Stomach smooth muscle (tissue), 2 donors: ENCODE measurements around the gene TRIO.

ENCODE experiments used
- H3K27ac ChIP-seq: one replicate; pipeline ENCODE4 v1.7.0; 2013; ENCODE audit warnings: mild to moderate bottlenecking, low read length, inconsistent platforms
- H3K27me3 ChIP-seq, 2 donors: one replicate each; pipeline ENCODE4 v1.7.0; 2013; ENCODE audit warnings: low read length in 2 of 2; ENCODE audit not compliant: insufficient read depth in 2 of 2, control insufficient read depth in 1 of 2
- H3K36me3 ChIP-seq, 2 donors: one replicate each; pipeline ENCODE4 v1.7.0; 2013; ENCODE audit warnings: low read length in 2 of 2; ENCODE audit not compliant: control insufficient read depth in 2 of 2, insufficient read depth in 2 of 2
- H3K4me1 ChIP-seq: one replicate; pipeline ENCODE4 v1.7.0; 2013; ENCODE audit warnings: low read length; ENCODE audit not compliant: control insufficient read depth, insufficient read depth
- H3K4me3 ChIP-seq, 2 donors: one replicate each; pipeline ENCODE4 v1.7.0; 2013; ENCODE audit warnings: low read length in 2 of 2
- H3K9ac ChIP-seq, 2 donors: one replicate each; pipeline ENCODE4 v1.7.0; 2013; ENCODE audit warnings: low read length in 2 of 2, mild to moderate bottlenecking in 1 of 2
- H3K9me3 ChIP-seq, 2 donors: one replicate each; pipeline ENCODE4 v1.7.0; 2013; ENCODE audit warnings: low read length in 2 of 2; ENCODE audit not compliant: control insufficient read depth in 2 of 2
- donor health status: healthy.
- donor health status: Pancreatic carcinoma.

The TRIO gene

DNA sequence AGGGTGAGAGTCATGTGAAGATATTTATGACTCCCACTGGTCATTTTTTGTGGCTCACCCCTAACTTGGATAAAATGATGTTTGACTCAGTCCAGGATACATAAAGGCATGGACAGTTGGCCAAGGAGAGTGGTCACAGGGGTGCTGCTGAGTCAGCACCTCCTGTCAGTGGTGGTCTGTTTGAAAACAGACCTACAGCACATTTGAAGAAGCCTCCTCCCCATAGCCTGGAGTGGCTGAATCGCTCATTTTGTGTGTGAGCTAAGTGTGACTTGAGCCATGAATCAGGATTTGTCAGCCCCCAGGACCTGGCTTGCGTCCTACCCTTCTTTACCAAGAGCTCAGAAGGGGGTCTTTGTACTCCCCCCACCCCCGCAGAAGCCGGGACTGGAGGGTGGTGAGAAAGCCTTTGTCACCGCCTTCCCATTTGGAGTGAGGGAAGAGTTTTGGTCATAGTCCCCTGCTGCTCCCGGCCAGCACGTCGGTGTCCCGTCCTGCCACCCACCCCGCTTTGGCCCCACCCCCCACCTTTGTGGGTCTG lies 35.6 kb downstream of the TRIO start:
- Histone ChIP-seq H3K36me3 (no peaks in the 10 kb centered on the region), H3K27ac (no peak overlapping the region)

DNA sequence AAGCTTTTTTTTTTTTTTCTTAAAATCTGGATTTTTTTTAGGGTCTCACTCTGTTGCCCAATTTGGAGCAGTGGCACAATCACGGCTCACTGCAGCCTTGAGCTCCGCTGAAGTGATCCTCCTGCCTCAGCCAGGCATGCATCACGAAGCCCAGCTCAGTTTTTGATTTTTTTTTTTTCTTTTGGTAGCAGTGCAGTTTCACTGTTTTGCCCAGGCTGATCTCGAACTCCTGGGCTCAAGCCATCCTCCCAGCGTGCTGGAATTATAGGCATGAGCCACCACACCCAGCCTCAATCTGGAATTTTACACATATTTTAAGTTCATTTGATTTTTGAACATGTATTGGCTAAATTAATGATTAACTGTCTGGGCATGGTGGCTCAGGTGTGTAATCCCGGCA lies 36.3 kb downstream of the TRIO start:
- no peaks in the 10 kb centered on the region for H3K27me3 ChIP-seq
- peaks cover 29% of the 10 kb centered on the region for H3K4me1 ChIP-seq
- no peak overlapping the region for H3K4me3 ChIP-seq
- no peaks in the 10 kb centered on the region for H3K36me3 ChIP-seq
- peak overlapping the region in 1 of 2 donors; percentile 13 for H3K9ac ChIP-seq
- H3K9me3 ChIP-seq: no peaks in the 10 kb centered on the region
- no peak overlapping the region for H3K27ac ChIP-seq

More for the DNA sequence above, 35.6 kb downstream of the TRIO start:
- Histone ChIP-seq H3K27me3 (no peaks in the 10 kb centered on the region), H3K4me3 (no peak overlapping the region), H3K9me3 (no peaks in the 10 kb centered on the region), H3K9ac (no peak overlapping the region), H3K4me1 (peaks cover 29% of the 10 kb centered on the region)

GRCh38 chr5:14180437-14180836 lies 37.3 kb downstream of the TRIO start:
- Histone ChIP-seq H3K27me3 (no peaks in the 10 kb centered on the region), H3K36me3 (no peaks in the 10 kb centered on the region), H3K9ac (no peak overlapping the region), H3K27ac (no peak overlapping the region), H3K4me1 (peaks cover 33% of the 10 kb centered on the region), H3K9me3 (no peaks in the 10 kb centered on the region), H3K4me3 (no peak overlapping the region)

- H3K36me3 ChIP-seq: no peaks in the 10 kb centered on the region
- no peaks in the 10 kb centered on the region for H3K27me3 ChIP-seq
- H3K9ac ChIP-seq: no peak overlapping the region
- no peaks in the 10 kb centered on the region for H3K9me3 ChIP-seq
- peak overlapping the region; percentile 98 for H3K27ac ChIP-seq
- no peak overlapping the region for H3K4me3 ChIP-seq
- peaks cover 41% of the 10 kb centered on the region for H3K4me1 ChIP-seq
Measured at GRCh38 chr5:14181299-14181968, 38.3 kb downstream of the TRIO start.

GRCh38 chr5:14182761-14183160 lies 39.6 kb downstream of the TRIO start:
- Histone ChIP-seq H3K36me3 (no peaks in the 10 kb centered on the region), H3K9me3 (no peaks in the 10 kb centered on the region), H3K27me3 (no peaks in the 10 kb centered on the region), H3K4me3 (peak overlapping the region in 1 of 2 donors; percentile 16), H3K9ac (peak overlapping the region; percentile 51 to 73), H3K4me1 (peaks cover 47% of the 10 kb centered on the region), H3K27ac (peak overlapping the region; percentile 98)

DNA sequence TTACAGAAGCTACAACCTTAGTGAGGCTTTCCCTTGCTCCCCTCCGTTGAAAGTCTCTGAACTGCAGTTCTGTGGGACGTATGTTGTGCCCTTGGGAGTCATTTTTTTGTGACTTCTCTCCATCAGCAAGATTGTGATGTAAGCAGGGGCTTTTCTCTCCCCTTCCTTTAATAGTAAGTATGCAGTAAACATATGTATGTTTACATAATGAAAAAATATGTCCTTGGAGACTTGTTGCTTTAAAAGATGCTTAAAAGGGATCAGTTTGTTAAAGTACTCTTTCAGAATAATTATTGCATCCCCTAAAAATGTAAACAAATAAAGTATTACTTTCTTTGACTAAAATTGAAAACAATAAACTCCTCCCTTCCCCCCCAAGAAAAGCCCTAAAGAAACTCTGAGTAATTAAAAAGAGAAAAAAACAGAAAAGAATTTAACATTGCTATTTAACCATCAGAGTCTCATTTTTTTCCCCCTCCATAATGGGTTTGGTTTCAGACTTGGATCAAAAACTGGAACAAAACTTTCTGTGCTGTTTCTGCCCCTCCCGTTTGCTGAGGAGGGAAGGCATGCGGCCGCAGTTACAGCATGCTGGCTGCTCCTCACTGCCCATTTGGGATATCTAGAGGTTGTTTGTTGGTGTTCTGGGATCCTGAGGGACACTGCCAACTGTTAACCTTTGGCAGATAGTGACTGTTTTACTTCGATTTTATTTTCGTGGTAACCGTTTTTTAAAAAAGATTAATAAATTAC lies 40.2 kb downstream of the TRIO start:
- Histone ChIP-seq H3K27ac (peak overlapping the region; percentile 98), H3K27me3 (no peaks in the 10 kb centered on the region), H3K9ac (peak overlapping the region; percentile 69 to 73), H3K36me3 (no peaks in the 10 kb centered on the region), H3K4me3 (peak overlapping the region; percentile 51 to 67), H3K9me3 (no peaks in the 10 kb centered on the region), H3K4me1 (peaks cover 47% of the 10 kb centered on the region)

DNA sequence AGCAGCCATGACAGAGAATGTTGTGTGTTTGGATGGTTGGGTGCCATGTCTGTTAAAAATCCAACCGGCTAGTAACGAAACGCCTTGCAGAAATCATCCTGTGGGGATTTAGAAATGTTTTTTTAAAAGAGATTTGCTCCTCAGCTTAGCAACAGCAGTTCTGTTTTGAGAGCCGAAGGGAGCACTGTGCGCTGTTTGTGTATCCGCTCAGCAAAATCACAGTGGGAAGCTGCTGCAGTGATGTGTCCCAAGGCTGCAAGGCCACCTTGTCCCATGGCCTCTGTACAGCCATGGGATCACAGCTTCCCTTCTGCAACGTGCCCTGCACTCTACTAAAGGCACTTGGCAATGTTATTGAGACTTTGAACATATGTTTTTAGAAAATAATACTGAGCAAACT lies 40.9 kb downstream of the TRIO start:
- H3K9me3 ChIP-seq: no peaks in the 10 kb centered on the region
- H3K27ac ChIP-seq: peak overlapping the region; percentile 98
- peak overlapping the region; percentile 69 to 73 for H3K9ac ChIP-seq
- H3K4me1 ChIP-seq: peaks cover 44% of the 10 kb centered on the region
- no peaks in the 10 kb centered on the region for H3K36me3 ChIP-seq
- H3K27me3 ChIP-seq: no peaks in the 10 kb centered on the region
- peak overlapping the region; percentile 51 to 67 for H3K4me3 ChIP-seq

DNA sequence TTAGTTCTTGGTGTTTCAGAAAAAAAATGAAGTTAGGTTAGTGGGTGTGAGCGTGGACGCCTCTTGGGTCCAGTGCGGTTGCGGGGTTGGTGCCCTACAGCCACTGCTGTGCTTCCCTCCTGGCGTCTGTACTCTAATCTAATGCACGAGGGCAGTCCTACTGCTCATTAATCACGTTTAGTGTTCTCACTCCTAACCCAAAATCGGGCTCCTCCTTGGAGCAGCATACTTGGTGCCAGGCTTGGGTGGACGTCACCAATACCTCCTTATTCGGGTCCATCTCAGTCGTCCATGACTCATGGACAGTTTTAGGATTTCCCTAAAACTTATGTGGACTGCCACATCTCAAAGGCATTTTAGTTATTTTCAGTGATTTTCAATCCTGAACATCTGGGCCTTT lies 41.6 kb downstream of the TRIO start:
- no peaks in the 10 kb centered on the region for H3K9me3 ChIP-seq
- H3K27me3 ChIP-seq: no peaks in the 10 kb centered on the region
- peaks cover 44% of the 10 kb centered on the region for H3K4me1 ChIP-seq
- peak overlapping the region in 1 of 2 donors; percentile 73 for H3K9ac ChIP-seq
- peak overlapping the region; percentile 51 to 67 for H3K4me3 ChIP-seq
- H3K27ac ChIP-seq: peak overlapping the region; percentile 98
- H3K36me3 ChIP-seq: no peaks in the 10 kb centered on the region

DNA sequence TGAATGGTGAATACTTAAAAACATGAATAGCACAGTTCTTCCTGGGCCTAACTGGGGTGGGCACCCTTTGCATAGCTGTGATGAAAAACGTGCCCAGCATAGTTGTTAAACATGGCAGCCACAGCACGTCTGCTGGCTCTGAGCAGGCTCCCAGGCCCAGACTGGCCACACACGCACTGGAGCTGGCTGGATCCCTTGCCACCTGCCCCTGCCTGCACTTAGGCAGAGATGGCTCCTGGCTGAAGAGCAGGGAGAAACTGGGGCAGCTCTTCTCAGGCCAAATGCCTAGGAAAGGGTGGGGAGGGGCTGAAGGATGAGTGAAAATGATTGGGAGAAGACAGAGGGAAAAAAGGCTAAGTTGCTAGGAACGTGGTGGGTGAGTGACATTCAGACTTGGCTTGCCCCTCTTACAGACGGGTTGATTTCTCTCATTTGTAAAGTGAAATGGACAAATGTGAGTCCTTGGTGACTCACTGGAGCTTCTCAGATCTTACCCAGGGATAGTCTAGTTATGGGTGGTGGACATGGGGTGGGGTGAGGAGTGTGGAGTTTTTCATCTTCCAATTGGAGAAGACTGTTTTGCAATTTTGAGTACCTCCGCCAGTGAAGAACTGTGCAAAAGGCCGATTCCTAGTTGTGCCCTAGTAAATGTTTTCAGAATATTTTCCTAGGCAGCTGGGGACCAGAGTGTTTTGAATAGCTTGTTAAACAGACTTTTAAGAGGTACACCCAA lies 42.4 kb downstream of the TRIO start:
- Histone ChIP-seq H3K36me3 (no peaks in the 10 kb centered on the region), H3K4me3 (peak overlapping the region in 1 of 2 donors; percentile 44), H3K9me3 (no peaks in the 10 kb centered on the region), H3K4me1 (peaks cover 44% of the 10 kb centered on the region), H3K9ac (peak overlapping the region; percentile 50 to 55), H3K27me3 (no peaks in the 10 kb centered on the region), H3K27ac (peak overlapping the region; percentile 98)

DNA sequence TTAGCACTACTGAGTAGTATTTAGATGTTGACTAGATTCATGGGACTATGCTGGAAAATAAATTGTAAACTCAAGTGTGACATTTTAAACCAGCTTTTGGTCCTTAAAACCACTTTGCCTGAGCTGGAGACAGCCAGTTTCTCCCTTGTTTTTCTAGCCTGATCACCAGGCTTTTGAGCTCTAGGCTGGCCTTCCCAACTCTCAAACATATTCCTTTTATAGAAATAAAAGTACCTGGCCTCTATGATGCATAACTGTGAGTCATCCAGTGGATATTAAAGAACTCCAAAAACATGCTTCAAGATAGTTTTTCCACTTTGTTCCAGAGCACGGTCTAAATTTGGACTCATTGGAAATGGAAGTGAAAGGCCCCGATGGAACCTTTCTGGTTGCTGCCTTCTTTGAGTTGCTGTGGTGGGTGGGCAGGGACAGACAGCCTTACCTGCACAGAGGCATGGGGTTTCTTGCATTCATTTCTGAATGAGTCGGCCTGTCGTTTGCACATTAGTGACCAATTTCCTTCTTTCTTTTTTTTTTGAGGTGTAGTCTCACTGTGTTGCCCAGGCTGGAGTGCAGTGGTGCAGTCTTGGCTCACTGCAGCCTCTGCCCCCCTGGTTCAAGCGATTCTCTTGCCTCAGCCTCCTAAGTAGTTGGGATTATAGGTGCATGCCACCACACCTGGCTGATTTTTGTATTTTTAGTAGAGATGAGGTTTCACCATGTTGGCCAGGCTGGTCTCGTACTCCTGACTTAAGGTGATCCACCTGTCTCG lies 43.1 kb downstream of the TRIO start:
- peak overlapping the region in 1 of 2 donors; percentile 50 for H3K9ac ChIP-seq
- no peaks in the 10 kb centered on the region for H3K9me3 ChIP-seq
- H3K27me3 ChIP-seq: no peaks in the 10 kb centered on the region
- no peaks in the 10 kb centered on the region for H3K36me3 ChIP-seq
- H3K4me1 ChIP-seq: peaks cover 49% of the 10 kb centered on the region
- H3K27ac ChIP-seq: peak overlapping the region; percentile 98
- H3K4me3 ChIP-seq: peak overlapping the region in 1 of 2 donors; percentile 30
